ENCODE data around the gene OTUB1. TPM values are rescaled to one million over a fixed set of nuclear protein-coding genes. Genes with fewer than 3 reads are reported as not detected.
A peak's percentile ranks its signal among the peaks of the same experiment; 100 is the strongest.

OTUB1 gene
- total and polyA plus RNA-seq, 2 of the 13 experiments (the other 11 are each of a cell fraction or from before 2014, with no cell fraction given) = 58.8 to 130 TPM

DNA sequence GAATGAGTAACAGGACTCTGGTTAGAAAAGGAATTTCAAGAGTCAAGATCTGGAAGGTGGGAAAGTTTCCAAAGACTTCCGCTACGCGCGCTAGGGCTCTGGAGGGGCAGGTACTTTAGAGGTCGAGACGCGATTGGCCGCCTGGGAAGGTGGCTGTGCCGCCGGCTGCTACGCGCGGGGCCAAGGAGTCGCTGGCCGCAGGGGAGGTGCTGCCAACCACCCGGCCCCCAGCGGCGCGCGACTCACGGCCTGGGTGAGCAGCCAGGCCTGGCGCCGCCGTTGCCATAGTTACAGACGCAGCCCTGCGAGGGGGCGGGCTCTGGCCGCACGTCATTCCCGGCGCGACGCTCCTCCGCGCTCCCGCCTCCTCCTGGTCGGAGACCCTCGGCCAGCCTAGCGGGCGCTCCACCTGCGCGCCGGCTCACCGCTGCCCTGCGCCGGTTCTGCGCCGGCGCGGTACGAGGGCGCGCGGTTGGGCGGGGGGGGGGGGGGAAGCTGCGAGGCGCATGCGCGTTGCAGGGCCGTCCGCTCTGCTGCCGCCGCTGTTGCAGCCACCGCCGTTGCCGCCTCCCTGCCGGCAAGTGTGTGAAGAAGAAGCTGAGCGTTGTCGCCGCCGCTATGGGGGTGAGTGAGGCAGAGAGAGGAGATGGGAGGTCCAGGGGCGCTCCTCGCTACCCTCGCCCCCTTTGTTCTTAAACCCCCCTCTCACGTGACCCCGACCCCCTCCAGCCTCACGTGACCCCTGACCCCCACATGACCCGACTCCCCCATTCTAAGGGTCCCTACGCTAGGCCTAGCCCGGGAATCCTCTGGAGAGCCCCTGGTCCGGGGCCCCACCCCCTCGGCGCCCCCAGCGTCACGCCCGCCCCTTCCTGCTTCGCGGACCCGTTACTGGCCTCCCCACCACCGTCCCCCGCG is 47.5 kb upstream of the OTUB1 start, which contains the start of gene NAA40 (continued):
- no peak; the same call in 1 of the 2 replicates for TF ChIP-seq ARNTL (CRISPR knock-in tag; IDR thresholded peaks at IDR 0.05)
- TF ChIP-seq, protein P1, sequence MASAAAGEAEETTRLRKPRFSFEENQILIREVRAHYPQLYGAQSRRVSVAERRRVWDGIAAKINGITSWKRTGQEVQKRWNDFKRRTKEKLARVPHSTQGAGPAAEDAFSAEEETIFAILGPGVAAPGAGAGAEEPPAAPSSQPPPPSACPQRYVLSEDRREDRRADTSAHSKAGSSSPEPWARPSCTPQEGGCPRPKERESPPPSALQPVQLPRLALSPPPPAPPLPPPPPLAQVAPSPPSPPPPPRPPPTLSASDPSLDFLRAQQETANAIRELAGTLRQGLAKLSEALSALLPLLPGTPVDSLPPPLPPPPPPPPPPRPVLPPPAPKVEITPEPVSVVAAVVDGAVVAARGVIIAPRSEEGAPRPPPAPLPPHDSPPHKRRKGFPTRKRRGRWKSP (CRISPR knock-in tag; IDR thresholded peaks at IDR 0.05) = peak; percentile 95
- TF ChIP-seq HOXA3 (CRISPR knock-in tag; IDR thresholded peaks at IDR 0.05) = peak; percentile 93
- TF ChIP-seq PRDM10 (CRISPR knock-in tag; IDR thresholded peaks at IDR 0.05; ENCODE audit: low read depth) = no peak
- no peak for TF ChIP-seq JDP2 (CRISPR knock-in tag; IDR thresholded peaks at IDR 0.05; ENCODE audit: borderline replicate concordance)
- TF ChIP-seq RARA (CRISPR knock-in tag; IDR thresholded peaks at IDR 0.05) = 0 out of 2 replicates have a peak, but pooled peaks have one; percentile 20
- no peak for TF ChIP-seq SALL2 (CRISPR knock-in tag; IDR thresholded peaks at IDR 0.05)
- TF ChIP-seq, protein P2, sequence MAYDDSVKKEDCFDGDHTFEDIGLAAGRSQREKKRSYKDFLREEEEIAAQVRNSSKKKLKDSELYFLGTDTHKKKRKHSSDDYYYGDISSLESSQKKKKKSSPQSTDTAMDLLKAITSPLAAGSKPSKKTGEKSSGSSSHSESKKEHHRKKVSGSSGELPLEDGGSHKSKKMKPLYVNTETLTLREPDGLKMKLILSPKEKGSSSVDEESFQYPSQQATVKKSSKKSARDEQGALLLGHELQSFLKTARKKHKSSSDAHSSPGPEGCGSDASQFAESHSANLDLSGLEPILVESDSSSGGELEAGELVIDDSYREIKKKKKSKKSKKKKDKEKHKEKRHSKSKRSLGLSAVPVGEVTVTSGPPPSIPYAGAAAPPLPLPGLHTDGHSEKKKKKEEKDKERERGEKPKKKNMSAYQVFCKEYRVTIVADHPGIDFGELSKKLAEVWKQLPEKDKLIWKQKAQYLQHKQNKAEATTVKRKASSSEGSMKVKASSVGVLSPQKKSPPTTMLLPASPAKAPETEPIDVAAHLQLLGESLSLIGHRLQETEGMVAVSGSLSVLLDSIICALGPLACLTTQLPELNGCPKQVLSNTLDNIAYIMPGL (CRISPR knock-in tag; IDR thresholded peaks at IDR 0.05; ENCODE audit: borderline replicate concordance in 1 of 2, low read depth in 1 of 2) = peak in 1 of 2 experiments; percentile 82; a peak in 2 of 4 replicates
- TF ChIP-seq ZSCAN22 (CRISPR knock-in tag; IDR thresholded peaks at IDR 0.05) = no peak
- no peak for TF ChIP-seq ZBTB20 (CRISPR knock-in tag; IDR thresholded peaks at IDR 0.05; ENCODE audit: borderline replicate concordance, low read depth)
- no peak for TF ChIP-seq ZFP82 (CRISPR knock-in tag; IDR thresholded peaks at IDR 0.05; ENCODE audit: borderline replicate concordance)
- no peak for TF ChIP-seq KAT7 (CRISPR knock-in tag; IDR thresholded peaks at IDR 0.05; ENCODE audit: borderline replicate concordance)
- TF ChIP-seq POLR2AphosphoS5 (IDR thresholded peaks at IDR 0.05; ENCODE audit: low read depth, low read length) = peak; percentile 51
- TF ChIP-seq PAF1 (CRISPR knock-in tag; IDR thresholded peaks at IDR 0.05) = no peak
- TF ChIP-seq, protein P3, sequence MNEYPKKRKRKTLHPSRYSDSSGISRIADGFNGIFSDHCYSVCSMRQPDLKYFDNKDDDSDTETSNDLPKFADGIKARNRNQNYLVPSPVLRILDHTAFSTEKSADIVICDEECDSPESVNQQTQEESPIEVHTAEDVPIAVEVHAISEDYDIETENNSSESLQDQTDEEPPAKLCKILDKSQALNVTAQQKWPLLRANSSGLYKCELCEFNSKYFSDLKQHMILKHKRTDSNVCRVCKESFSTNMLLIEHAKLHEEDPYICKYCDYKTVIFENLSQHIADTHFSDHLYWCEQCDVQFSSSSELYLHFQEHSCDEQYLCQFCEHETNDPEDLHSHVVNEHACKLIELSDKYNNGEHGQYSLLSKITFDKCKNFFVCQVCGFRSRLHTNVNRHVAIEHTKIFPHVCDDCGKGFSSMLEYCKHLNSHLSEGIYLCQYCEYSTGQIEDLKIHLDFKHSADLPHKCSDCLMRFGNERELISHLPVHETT (CRISPR knock-in tag; conservative IDR thresholded peaks at IDR 0.05) = no peak; the same call in 1 of the 2 replicates
- TF ChIP-seq ZEB1 (IDR thresholded peaks at IDR 0.05; ENCODE audit: insufficient replicate concordance, low read depth) = peak; percentile 18
- TF ChIP-seq GATAD2A (CRISPR knock-in tag; IDR thresholded peaks at IDR 0.05) = no peak
- no peak; the same call in 1 of the 2 replicates for TF ChIP-seq TBX3 (IDR thresholded peaks at IDR 0.05; ENCODE audit: borderline replicate concordance)
- TF ChIP-seq, protein P4, sequence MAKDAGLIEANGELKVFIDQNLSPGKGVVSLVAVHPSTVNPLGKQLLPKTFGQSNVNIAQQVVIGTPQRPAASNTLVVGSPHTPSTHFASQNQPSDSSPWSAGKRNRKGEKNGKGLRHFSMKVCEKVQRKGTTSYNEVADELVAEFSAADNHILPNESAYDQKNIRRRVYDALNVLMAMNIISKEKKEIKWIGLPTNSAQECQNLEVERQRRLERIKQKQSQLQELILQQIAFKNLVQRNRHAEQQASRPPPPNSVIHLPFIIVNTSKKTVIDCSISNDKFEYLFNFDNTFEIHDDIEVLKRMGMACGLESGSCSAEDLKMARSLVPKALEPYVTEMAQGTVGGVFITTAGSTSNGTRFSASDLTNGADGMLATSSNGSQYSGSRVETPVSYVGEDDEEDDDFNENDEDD (CRISPR knock-in tag; IDR thresholded peaks at IDR 0.05; ENCODE audit: borderline replicate concordance) = no peak
